Measurements from ENCODE around the gene PLXNA1.

GRCh38 chr3:126987129-126987528 lies 4.2 kb downstream of the PLXNA1 start:
- TF ChIP-seq POLR2AphosphoS5 (IDR thresholded peaks at IDR 0.05) = no peak
- TF ChIP-seq CTCF (IDR thresholded peaks at IDR 0.05) = no peak
